ENCODE data around the gene CALCOCO2. TPM values are rescaled to one million over a fixed set of nuclear protein-coding genes. Genes with fewer than 3 reads are reported as not detected.

Gene CALCOCO2
- total and polyA plus RNA-seq, 2 of the 13 experiments (the other 11 are each of a cell fraction or from before 2014, with no cell fraction given) = 72.9 to 111 TPM

DNA sequence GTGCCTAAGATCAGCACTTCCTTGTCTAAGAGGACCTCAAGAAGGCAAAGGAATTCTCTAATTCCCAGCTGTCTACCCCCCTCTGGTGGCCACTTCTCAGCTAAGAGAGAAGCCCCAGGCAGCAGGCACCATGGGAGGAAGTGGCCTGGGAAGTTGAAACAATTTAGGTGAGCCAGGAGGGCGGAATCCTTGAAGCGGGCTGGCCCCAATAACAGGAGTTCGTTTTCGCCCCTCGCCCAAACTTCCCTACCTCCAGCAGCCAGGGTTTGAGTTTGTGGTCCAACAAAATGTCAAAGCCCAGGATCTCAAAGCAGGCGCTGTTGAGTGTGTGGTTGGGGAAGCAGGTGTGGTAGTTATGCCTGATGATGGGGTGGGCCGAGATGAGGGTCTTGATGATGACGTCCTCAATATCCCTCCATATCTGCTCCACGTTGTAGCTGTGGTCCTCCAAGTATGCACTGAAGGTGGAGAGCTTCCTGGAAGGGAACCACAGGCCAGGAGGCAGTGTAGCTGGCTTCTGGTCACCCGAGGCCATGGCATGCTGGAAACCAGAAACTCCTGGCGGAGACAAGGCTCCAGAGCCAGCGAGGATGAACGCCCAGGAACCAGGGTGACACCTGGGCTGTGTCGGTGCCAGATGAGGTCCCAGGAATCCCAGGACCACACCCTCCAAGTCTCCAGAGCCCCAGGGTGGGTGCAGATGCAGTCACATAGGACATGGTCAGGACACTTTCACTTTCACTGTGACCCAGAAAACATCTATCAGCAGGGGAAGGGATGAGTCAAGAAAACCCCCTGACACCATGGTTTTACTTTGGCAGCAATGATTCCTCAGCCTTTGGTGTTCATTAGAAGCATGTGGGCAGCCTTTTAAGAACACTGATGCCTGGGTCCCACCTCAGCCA, 39.5 kb upstream of the CALCOCO2 start (continued):
- TF ChIP-seq ZKSCAN8 (CRISPR knock-in tag; IDR thresholded peaks at IDR 0.05; ENCODE audit: borderline replicate concordance) (0 out of 2 replicates have a peak, but pooled peaks have one; percentile 17), ZNF367 (CRISPR knock-in tag; IDR thresholded peaks at IDR 0.05; ENCODE audit: borderline replicate concordance) (no peak), SIN3A (IDR thresholded peaks at IDR 0.05; ENCODE audit: borderline replicate concordance, low read depth, low read length) (0 out of 2 replicates have a peak, but pooled peaks have one; percentile 32), ZNF850 (CRISPR knock-in tag; conservative IDR thresholded peaks at IDR 0.05) (no peak), JUNB (CRISPR knock-in tag; IDR thresholded peaks at IDR 0.05; ENCODE audit: borderline replicate concordance) (no peak), ETS1 (CRISPR knock-in tag; IDR thresholded peaks at IDR 0.05) (no peak), HOXA3 (CRISPR knock-in tag; IDR thresholded peaks at IDR 0.05) (peak; percentile 50), DPF2 (CRISPR knock-in tag; IDR thresholded peaks at IDR 0.05; ENCODE audit: borderline replicate concordance, low read depth) (no peak), EEA1 (CRISPR knock-in tag; IDR thresholded peaks at IDR 0.05; ENCODE audit: borderline replicate concordance) (no peak), CREB1 (IDR thresholded peaks at IDR 0.05) (peak; percentile 67), CREB1 (CRISPR knock-in tag; IDR thresholded peaks at IDR 0.05) (no peak), ZNF431 (CRISPR knock-in tag; IDR thresholded peaks at IDR 0.05; ENCODE audit: borderline replicate concordance, low read depth) (no peak), ZNF34 (CRISPR knock-in tag; IDR thresholded peaks at IDR 0.05; ENCODE audit: borderline replicate concordance) (no peak), ELF1 (CRISPR knock-in tag; IDR thresholded peaks at IDR 0.05) (peak; percentile 71)
- TF ChIP-seq, protein P1, sequence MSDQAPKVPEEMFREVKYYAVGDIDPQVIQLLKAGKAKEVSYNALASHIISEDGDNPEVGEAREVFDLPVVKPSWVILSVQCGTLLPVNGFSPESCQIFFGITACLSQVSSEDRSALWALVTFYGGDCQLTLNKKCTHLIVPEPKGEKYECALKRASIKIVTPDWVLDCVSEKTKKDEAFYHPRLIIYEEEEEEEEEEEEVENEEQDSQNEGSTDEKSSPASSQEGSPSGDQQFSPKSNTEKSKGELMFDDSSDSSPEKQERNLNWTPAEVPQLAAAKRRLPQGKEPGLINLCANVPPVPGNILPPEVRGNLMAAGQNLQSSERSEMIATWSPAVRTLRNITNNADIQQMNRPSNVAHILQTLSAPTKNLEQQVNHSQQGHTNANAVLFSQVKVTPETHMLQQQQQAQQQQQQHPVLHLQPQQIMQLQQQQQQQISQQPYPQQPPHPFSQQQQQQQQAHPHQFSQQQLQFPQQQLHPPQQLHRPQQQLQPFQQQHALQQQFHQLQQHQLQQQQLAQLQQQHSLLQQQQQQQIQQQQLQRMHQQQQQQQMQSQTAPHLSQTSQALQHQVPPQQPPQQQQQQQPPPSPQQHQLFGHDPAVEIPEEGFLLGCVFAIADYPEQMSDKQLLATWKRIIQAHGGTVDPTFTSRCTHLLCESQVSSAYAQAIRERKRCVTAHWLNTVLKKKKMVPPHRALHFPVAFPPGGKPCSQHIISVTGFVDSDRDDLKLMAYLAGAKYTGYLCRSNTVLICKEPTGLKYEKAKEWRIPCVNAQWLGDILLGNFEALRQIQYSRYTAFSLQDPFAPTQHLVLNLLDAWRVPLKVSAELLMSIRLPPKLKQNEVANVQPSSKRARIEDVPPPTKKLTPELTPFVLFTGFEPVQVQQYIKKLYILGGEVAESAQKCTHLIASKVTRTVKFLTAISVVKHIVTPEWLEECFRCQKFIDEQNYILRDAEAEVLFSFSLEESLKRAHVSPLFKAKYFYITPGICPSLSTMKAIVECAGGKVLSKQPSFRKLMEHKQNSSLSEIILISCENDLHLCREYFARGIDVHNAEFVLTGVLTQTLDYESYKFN (CRISPR knock-in tag; conservative IDR thresholded peaks at IDR 0.05) = 0 out of 2 replicates have a peak, but pooled peaks have one; percentile 12
- TF ChIP-seq, protein P2, sequence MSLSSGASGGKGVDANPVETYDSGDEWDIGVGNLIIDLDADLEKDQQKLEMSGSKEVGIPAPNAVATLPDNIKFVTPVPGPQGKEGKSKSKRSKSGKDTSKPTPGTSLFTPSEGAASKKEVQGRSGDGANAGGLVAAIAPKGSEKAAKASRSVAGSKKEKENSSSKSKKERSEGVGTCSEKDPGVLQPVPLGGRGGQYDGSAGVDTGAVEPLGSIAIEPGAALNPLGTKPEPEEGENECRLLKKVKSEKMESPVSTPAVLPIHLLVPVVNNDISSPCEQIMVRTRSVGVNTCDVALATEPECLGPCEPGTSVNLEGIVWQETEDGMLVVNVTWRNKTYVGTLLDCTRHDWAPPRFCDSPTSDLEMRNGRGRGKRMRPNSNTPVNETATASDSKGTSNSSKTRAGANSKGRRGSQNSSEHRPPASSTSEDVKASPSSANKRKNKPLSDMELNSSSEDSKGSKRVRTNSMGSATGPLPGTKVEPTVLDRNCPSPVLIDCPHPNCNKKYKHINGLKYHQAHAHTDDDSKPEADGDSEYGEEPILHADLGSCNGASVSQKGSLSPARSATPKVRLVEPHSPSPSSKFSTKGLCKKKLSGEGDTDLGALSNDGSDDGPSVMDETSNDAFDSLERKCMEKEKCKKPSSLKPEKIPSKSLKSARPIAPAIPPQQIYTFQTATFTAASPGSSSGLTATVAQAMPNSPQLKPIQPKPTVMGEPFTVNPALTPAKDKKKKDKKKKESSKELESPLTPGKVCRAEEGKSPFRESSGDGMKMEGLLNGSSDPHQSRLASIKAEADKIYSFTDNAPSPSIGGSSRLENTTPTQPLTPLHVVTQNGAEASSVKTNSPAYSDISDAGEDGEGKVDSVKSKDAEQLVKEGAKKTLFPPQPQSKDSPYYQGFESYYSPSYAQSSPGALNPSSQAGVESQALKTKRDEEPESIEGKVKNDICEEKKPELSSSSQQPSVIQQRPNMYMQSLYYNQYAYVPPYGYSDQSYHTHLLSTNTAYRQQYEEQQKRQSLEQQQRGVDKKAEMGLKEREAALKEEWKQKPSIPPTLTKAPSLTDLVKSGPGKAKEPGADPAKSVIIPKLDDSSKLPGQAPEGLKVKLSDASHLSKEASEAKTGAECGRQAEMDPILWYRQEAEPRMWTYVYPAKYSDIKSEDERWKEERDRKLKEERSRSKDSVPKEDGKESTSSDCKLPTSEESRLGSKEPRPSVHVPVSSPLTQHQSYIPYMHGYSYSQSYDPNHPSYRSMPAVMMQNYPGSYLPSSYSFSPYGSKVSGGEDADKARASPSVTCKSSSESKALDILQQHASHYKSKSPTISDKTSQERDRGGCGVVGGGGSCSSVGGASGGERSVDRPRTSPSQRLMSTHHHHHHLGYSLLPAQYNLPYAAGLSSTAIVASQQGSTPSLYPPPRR (CRISPR knock-in tag; IDR thresholded peaks at IDR 0.05; ENCODE audit: borderline replicate concordance) = 0 out of 2 replicates have a peak, but pooled peaks have one; percentile 25
